Inferior parietal cortex (tissue), 1 donor: ENCODE data around the gene ANKRD24.
"Not testable (repeated sequence)": the region's sequence is repeated elsewhere in the genome, so short reads cannot be mapped to it uniquely, and the experiment has no call there.

Source experiments
- DNase-seq: peaks from one replicate; pipeline ENCODE4 v3.0.0-alpha.2; 2016; ENCODE audit errors: extremely low spot score

ANKRD24 gene

GRCh38 chr19:4267901-4268815 is 85.7 kb downstream of the ANKRD24 start:
- DNase-seq = no peak

GRCh38 chr19:4268816-4269430 is 86.4 kb downstream of the ANKRD24 start:
- no peak for DNase-seq

GRCh38 chr19:4272894-4273293 is 90.4 kb downstream of the ANKRD24 start:
- DNase-seq = no peak

- not testable (repeated sequence) for DNase-seq
Observed at GRCh38 chr19:4274321-4274686, 91.8 kb downstream of the ANKRD24 start.
